ENCODE results near the gene ASPG. TPM values are rescaled to one million over a fixed set of nuclear protein-coding genes. Genes with fewer than 3 reads are reported as not detected.
A peak's percentile ranks its signal among the peaks of the same experiment; 100 is the strongest.

The ASPG gene
- polyA plus RNA-seq, 1 donor (not counting 4 experiments of a cell fraction or from before 2014, with no cell fraction given), result 0.10 TPM

DNA sequence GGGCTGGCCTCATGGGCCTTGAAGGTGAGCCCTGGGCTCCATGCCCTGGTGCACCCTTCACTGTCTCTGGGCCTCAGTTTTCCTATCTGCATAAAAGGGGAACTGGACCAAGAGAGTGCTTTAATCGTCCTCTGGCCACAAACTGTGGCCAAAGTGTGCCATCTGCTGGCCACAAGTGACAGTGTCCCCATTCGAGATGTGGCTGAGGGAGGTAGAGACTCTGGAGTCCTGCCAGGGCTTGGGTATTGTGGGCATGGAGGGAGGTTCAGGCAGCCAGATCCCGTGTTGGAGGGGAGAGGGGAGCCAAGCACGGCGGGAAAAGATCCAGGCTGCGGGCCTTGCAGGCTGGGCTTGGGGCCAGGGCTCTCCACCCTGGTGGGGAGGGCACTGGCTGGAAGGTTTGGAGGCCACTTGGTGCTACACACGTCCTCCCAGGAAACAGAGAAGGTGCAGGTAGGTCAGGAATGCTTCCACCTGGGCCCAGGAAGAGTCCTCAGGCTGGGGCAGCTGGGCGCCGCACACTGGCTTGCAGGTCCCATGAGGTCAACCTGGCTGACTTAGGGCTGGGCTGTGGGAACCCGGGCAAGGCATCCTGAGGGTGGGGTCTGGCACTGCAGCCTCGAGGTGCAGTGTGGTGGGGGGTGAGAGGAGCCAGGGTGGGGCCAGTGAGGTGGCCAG lies 45.6 kb downstream of the ASPG start:
- Histone ChIP-seq H3K36me3 (ENCODE audit: control insufficient read depth in 2 of 2, extremely low read depth in 1 of 2, insufficient read depth in 2 of 2, low read length in 2 of 2) (no peaks in the 10 kb centered on the region), H3K4me2 (ENCODE audit: control insufficient read depth, extremely low read depth, insufficient read depth, low read depth, low read length) (no peak overlapping the region), H3K4me3 (ENCODE audit: control insufficient read depth in 2 of 3, extremely low read depth in 1 of 3, insufficient read depth in 2 of 3, low read depth in 1 of 3, low read length in 3 of 3) (no peak overlapping the region), H3K4me1 (ENCODE audit: control insufficient read depth, extremely low read depth, insufficient read depth, low read length) (no peaks in the 10 kb centered on the region), H3K27me3 (ENCODE audit: control insufficient read depth, extremely low read depth, insufficient read depth, low read length) (peaks cover 29% of the 10 kb centered on the region), H3K9ac (ENCODE audit: control insufficient read depth, extremely low read depth, insufficient read depth, low read length) (no peak overlapping the region), H3K79me2 (ENCODE audit: control insufficient read depth, insufficient read depth, low read length) (no peaks in the 10 kb centered on the region), H4K20me1 (ENCODE audit: control insufficient read depth, extremely low read depth, insufficient read depth, low read length) (no peaks in the 10 kb centered on the region), H3K9me3 (ENCODE audit: control insufficient read depth, low read depth, low read length) (peaks cover 2% of the 10 kb centered on the region), H2AFZ (ENCODE audit: control insufficient read depth, low read length) (no peak overlapping the region), H3K27ac (ENCODE audit: control insufficient read depth, insufficient read depth, low read length) (no peak overlapping the region), H3K9me1 (ENCODE audit: control insufficient read depth, extremely low read depth, insufficient read depth, low read length) (no peaks in the 10 kb centered on the region)
- FAIRE-seq (peak; percentile 74), DNase-seq (ENCODE audit: low read depth, low spot score) (no peak)
- no peak for TF ChIP-seq EZH2 (IDR thresholded peaks at IDR 0.05; ENCODE audit: low read length)
- TF ChIP-seq, protein P1, sequence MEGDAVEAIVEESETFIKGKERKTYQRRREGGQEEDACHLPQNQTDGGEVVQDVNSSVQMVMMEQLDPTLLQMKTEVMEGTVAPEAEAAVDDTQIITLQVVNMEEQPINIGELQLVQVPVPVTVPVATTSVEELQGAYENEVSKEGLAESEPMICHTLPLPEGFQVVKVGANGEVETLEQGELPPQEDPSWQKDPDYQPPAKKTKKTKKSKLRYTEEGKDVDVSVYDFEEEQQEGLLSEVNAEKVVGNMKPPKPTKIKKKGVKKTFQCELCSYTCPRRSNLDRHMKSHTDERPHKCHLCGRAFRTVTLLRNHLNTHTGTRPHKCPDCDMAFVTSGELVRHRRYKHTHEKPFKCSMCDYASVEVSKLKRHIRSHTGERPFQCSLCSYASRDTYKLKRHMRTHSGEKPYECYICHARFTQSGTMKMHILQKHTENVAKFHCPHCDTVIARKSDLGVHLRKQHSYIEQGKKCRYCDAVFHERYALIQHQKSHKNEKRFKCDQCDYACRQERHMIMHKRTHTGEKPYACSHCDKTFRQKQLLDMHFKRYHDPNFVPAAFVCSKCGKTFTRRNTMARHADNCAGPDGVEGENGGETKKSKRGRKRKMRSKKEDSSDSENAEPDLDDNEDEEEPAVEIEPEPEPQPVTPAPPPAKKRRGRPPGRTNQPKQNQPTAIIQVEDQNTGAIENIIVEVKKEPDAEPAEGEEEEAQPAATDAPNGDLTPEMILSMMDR (optimal IDR thresholded peaks at IDR 0.05 in 1 of 3, IDR thresholded peaks at IDR 0.05 in 1 of 3, conservative IDR thresholded peaks at IDR 0.05 in 1 of 3; ENCODE audit: extremely low read depth in 1 of 3, insufficient read depth in 2 of 3, low read length in 3 of 3), result peak; percentile 76 to 93 (median 85)
- dilution Hi-C loops (cut with MboI; ENCODE audit: extremely low pct_ligation_motif_present, low sequenced_read_pairs), result loop anchor here (25.0 kb wide), 1 partner anchor 94 kb away; no protein-coding TSS in a partner anchor

DNA sequence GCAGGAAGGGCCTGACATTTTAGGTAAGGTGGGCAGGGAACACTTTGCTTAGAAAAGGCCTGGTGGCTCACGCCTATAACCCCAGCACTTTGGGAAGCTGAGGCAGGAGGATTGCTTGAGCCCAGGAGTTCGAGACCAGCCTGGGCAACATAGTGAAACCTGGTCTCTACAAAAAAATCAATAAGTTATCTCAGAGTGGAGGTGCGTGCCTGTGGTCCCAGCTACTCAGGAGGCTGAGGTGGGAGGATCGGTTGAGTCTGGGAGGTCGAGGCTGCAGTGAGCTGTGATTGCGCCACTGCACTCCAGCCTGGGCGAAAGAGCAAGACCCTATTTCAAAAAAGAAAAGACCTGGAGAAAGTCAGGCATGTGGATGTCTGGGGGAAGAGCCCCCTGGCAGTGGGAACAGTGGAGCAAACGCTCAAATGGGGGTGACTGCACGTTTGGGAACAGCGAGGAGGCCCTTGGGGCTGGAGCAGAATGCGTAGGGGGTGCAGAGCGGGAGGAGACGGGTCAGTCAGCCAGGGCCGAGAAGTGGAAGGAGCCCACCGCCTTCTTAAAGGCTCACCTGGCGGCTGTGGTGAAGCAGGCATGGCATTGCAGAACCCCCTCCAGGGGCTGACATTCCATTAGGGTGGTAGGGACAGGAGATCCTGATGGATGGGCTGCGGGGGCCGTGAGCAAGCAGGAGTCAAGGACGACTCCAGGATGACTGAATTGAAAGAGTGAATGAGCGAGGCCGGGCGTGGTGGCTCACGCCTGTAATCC lies 46.6 kb downstream of the ASPG start:
- peaks cover 2% of the 10 kb centered on the region for H3K9me3 ChIP-seq (ENCODE audit: control insufficient read depth, low read depth, low read length)
- H3K9ac ChIP-seq (ENCODE audit: control insufficient read depth, extremely low read depth, insufficient read depth, low read length), result no peak overlapping the region
- DNase-seq (ENCODE audit: low read depth, low spot score) (no peak), FAIRE-seq (no peak)
- H3K4me1 ChIP-seq (ENCODE audit: control insufficient read depth, extremely low read depth, insufficient read depth, low read length), result no peaks in the 10 kb centered on the region
- no peak overlapping the region for H3K4me3 ChIP-seq (ENCODE audit: control insufficient read depth in 2 of 3, extremely low read depth in 1 of 3, insufficient read depth in 2 of 3, low read depth in 1 of 3, low read length in 3 of 3)
- no peak overlapping the region for H2AFZ ChIP-seq (ENCODE audit: control insufficient read depth, low read length)
- no peaks in the 10 kb centered on the region for H3K9me1 ChIP-seq (ENCODE audit: control insufficient read depth, extremely low read depth, insufficient read depth, low read length)
- no peaks in the 10 kb centered on the region for H4K20me1 ChIP-seq (ENCODE audit: control insufficient read depth, extremely low read depth, insufficient read depth, low read length)
- H3K36me3 ChIP-seq (ENCODE audit: control insufficient read depth in 2 of 2, extremely low read depth in 1 of 2, insufficient read depth in 2 of 2, low read length in 2 of 2), result no peaks in the 10 kb centered on the region
- peaks cover 31% of the 10 kb centered on the region for H3K27me3 ChIP-seq (ENCODE audit: control insufficient read depth, extremely low read depth, insufficient read depth, low read length)
- dilution Hi-C loops (cut with MboI; ENCODE audit: extremely low pct_ligation_motif_present, low sequenced_read_pairs), result loop anchor here (25.0 kb wide), 1 partner anchor 95 kb away; no protein-coding TSS in a partner anchor
- no peak overlapping the region for H3K27ac ChIP-seq (ENCODE audit: control insufficient read depth, insufficient read depth, low read length)
- H3K79me2 ChIP-seq (ENCODE audit: control insufficient read depth, insufficient read depth, low read length), result no peaks in the 10 kb centered on the region
- TF ChIP-seq EZH2 (IDR thresholded peaks at IDR 0.05; ENCODE audit: low read length), result no peak
- TF ChIP-seq, protein P1 (optimal IDR thresholded peaks at IDR 0.05 in 1 of 3, IDR thresholded peaks at IDR 0.05 in 1 of 3, conservative IDR thresholded peaks at IDR 0.05 in 1 of 3; ENCODE audit: extremely low read depth in 1 of 3, insufficient read depth in 2 of 3, low read length in 3 of 3), result no peak
- H3K4me2 ChIP-seq (ENCODE audit: control insufficient read depth, extremely low read depth, insufficient read depth, low read depth, low read length), result no peak overlapping the region

Measured in keratinocyte (primary cell).